ENCODE data around the gene ROBO1.
"Not testable (repeated sequence)": the region's sequence is repeated elsewhere in the genome, so short reads cannot be mapped to it uniquely, and the experiment has no call there.

Gene ROBO1

DNA sequence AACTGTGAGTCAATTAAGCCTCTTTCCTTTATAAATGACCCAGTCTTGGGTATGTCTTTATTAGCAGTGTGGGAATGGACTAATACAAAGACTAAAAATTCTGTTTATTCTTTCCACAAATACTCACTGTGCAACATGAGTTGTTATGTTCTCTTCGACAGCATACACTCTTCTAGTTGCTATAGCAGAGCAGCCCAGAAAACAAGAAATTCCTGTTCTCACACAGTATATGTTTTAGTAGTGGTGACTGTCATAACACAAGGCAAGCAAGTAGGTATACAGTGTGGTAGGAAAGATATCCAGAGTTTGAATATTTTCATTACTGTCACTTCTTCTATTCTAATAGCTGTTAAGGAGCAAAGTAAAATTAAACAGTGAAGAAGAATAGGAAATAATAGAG is 453.3 kb downstream of the ROBO1 start:
- no peak overlapping the region for H2AFZ ChIP-seq (ENCODE audit: low read depth, low read length, severe bottlenecking)
- H3K9me2 ChIP-seq (replicated peaks; ENCODE audit: insufficient read depth, low read length), result no peaks in the 10 kb centered on the region
- H3K27ac ChIP-seq (ENCODE audit: low read depth, low read length), result no peak overlapping the region
- no peak for TF ChIP-seq EZH2phosphoT487 (conservative IDR thresholded peaks at IDR 0.05; ENCODE audit: low read length)
- TF ChIP-seq, protein P1, sequence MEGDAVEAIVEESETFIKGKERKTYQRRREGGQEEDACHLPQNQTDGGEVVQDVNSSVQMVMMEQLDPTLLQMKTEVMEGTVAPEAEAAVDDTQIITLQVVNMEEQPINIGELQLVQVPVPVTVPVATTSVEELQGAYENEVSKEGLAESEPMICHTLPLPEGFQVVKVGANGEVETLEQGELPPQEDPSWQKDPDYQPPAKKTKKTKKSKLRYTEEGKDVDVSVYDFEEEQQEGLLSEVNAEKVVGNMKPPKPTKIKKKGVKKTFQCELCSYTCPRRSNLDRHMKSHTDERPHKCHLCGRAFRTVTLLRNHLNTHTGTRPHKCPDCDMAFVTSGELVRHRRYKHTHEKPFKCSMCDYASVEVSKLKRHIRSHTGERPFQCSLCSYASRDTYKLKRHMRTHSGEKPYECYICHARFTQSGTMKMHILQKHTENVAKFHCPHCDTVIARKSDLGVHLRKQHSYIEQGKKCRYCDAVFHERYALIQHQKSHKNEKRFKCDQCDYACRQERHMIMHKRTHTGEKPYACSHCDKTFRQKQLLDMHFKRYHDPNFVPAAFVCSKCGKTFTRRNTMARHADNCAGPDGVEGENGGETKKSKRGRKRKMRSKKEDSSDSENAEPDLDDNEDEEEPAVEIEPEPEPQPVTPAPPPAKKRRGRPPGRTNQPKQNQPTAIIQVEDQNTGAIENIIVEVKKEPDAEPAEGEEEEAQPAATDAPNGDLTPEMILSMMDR (IDR thresholded peaks at IDR 0.05; ENCODE audit: insufficient read depth, low read length, poor library complexity, severe bottlenecking), result no peak
- H4K20me1 ChIP-seq (ENCODE audit: low read depth, low read length), result no peaks in the 10 kb centered on the region
- H3K4me2 ChIP-seq (ENCODE audit: low read depth, low read length, poor library complexity, severe bottlenecking), result no peak overlapping the region
- no peaks in the 10 kb centered on the region for H3K36me3 ChIP-seq (ENCODE audit: low read length)
- no peaks in the 10 kb centered on the region for H3K27me3 ChIP-seq (ENCODE audit: low read length)
- H3F3A ChIP-seq (ENCODE audit: insufficient read depth), result no peaks in the 10 kb centered on the region
- H3K9ac ChIP-seq (ENCODE audit: low read length), result no peak overlapping the region
- no peak overlapping the region for H3K4me3 ChIP-seq (ENCODE audit: insufficient read depth, low read length, poor library complexity, severe bottlenecking)
- H3K9me3 ChIP-seq (ENCODE audit: insufficient read depth, low read length), result no peaks in the 10 kb centered on the region
- no peaks in the 10 kb centered on the region for H3K79me2 ChIP-seq (ENCODE audit: insufficient read depth, low read length)

DNA sequence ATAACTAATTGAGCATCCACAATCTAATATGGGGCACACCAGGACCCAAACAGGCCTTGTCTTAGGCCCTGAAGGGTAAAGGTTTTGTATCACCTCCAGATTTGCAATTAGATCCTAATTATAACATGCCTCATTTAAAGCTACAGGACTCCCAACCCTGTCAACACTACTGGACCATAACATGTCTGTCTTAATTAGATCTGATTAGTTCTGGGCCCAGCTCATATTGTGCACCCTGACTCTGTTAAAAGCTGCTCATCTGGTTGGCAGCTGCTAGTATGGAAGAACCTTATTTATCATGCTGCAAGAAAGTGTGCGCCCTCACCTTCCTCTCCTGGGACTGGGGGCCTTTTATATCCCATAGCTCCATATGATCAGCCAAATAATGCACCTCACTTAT is 457.8 kb downstream of the ROBO1 start:
- no peak overlapping the region for H2AFZ ChIP-seq (ENCODE audit: low read depth, low read length, severe bottlenecking)
- no peak overlapping the region for H3K4me3 ChIP-seq (ENCODE audit: insufficient read depth, low read length, poor library complexity, severe bottlenecking)
- no peaks in the 10 kb centered on the region for H3K79me2 ChIP-seq (ENCODE audit: insufficient read depth, low read length)
- no peak overlapping the region for H3K4me2 ChIP-seq (ENCODE audit: low read depth, low read length, poor library complexity, severe bottlenecking)
- no peaks in the 10 kb centered on the region for H3K9me2 ChIP-seq (replicated peaks; ENCODE audit: insufficient read depth, low read length)
- H3K27ac ChIP-seq (ENCODE audit: low read depth, low read length), result no peak overlapping the region
- no peak overlapping the region for H3K9ac ChIP-seq (ENCODE audit: low read length)
- H3K27me3 ChIP-seq (ENCODE audit: low read length), result no peaks in the 10 kb centered on the region
- H3K36me3 ChIP-seq (ENCODE audit: low read length), result no peaks in the 10 kb centered on the region
- H3K9me3 ChIP-seq (ENCODE audit: insufficient read depth, low read length), result no peaks in the 10 kb centered on the region
- no peaks in the 10 kb centered on the region for H4K20me1 ChIP-seq (ENCODE audit: low read depth, low read length)
- TF ChIP-seq, protein P1 (IDR thresholded peaks at IDR 0.05; ENCODE audit: insufficient read depth, low read length, poor library complexity, severe bottlenecking), result no peak
- TF ChIP-seq EZH2phosphoT487 (conservative IDR thresholded peaks at IDR 0.05; ENCODE audit: low read length), result no peak
- H3F3A ChIP-seq (ENCODE audit: insufficient read depth), result no peaks in the 10 kb centered on the region

DNA sequence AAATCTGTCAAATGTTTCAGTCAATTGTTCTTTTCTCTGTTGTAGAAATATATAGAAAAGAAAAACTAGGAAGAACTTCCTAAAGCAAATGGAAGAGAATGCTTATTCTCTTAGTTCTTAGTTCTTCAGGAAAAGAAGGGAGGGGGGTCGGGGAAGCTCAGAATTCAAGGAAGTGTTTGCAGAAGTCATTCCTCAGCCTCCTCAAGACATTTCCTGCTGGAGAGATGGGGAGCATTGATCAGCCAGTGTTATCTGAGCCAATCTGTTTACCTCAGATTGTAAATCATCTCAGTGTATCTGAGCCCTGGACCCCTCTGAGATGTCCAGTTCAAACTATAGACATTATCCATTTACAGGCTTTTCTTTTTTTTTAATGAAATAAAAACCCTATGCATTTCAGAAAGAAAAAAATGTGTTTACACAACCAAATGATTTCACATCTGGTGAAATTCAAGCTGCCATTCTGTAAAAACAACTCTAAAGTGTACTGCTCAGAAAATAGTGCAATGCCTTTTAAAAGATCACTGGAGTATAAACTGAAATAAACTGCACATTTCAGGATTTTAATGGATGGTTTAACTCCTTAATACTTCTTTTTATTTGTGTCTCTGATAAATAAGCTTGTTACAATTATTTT is 460.7 kb downstream of the ROBO1 start:
- H3K4me2 ChIP-seq (ENCODE audit: low read depth, low read length, poor library complexity, severe bottlenecking), result no peak overlapping the region
- TF ChIP-seq, protein P1 (IDR thresholded peaks at IDR 0.05; ENCODE audit: insufficient read depth, low read length, poor library complexity, severe bottlenecking), result no peak
- TF ChIP-seq EZH2phosphoT487 (conservative IDR thresholded peaks at IDR 0.05; ENCODE audit: low read length), result no peak
- no peaks in the 10 kb centered on the region for H3F3A ChIP-seq (ENCODE audit: insufficient read depth)
- H3K9me3 ChIP-seq (ENCODE audit: insufficient read depth, low read length), result no peaks in the 10 kb centered on the region
- no peaks in the 10 kb centered on the region for H3K36me3 ChIP-seq (ENCODE audit: low read length)
- H3K9me2 ChIP-seq (replicated peaks; ENCODE audit: insufficient read depth, low read length), result no peaks in the 10 kb centered on the region
- H3K27me3 ChIP-seq (ENCODE audit: low read length), result no peaks in the 10 kb centered on the region
- H3K27ac ChIP-seq (ENCODE audit: low read depth, low read length), result no peak overlapping the region
- no peak overlapping the region for H3K9ac ChIP-seq (ENCODE audit: low read length)
- H2AFZ ChIP-seq (ENCODE audit: low read depth, low read length, severe bottlenecking), result no peak overlapping the region
- H4K20me1 ChIP-seq (ENCODE audit: low read depth, low read length), result no peaks in the 10 kb centered on the region
- no peak overlapping the region for H3K4me3 ChIP-seq (ENCODE audit: insufficient read depth, low read length, poor library complexity, severe bottlenecking)
- H3K79me2 ChIP-seq (ENCODE audit: insufficient read depth, low read length), result no peaks in the 10 kb centered on the region

DNA sequence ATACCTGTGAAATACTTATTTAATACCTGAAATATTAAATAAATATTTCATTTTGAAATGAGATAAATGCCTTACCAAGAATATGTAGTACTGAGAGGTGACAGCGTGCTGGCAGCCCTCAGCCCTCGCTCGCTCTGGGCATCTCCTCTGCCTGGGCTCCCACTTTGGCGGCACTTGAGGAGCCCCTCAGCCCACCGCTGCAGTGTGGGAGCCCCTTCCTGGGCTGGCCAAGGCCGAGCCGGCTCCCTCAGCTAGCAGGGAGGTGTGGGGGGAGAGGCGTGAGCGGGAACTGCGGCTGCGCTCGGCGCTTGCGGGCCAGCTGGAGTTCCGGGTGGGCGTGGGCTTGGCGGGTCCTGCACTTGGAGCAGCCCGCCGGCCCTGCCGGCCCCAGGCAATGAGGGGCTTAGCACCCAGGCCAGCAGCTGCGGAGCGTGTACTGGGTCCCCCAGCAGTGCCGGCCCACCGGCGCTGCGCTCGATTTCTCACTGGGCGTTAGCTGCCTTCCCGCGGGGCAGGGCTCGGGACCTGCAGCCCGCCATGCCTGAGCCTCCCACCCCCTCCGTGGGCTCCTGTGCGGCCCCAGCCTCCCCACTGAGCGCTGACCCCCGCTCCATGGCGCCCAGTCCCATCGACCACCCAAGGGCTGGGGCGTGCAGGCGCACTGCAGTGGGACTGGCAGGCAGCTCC is 467.7 kb downstream of the ROBO1 start:
- not testable (repeated sequence) for H3K9ac ChIP-seq (ENCODE audit: low read length); H3K27ac ChIP-seq (ENCODE audit: low read depth, low read length); H3K9me3 ChIP-seq (ENCODE audit: insufficient read depth, low read length); H3F3A ChIP-seq (ENCODE audit: insufficient read depth); H3K9me2 ChIP-seq (replicated peaks; ENCODE audit: insufficient read depth, low read length); H2AFZ ChIP-seq (ENCODE audit: low read depth, low read length, severe bottlenecking); H3K27me3 ChIP-seq (ENCODE audit: low read length); H3K4me2 ChIP-seq (ENCODE audit: low read depth, low read length, poor library complexity, severe bottlenecking); H3K4me3 ChIP-seq (ENCODE audit: insufficient read depth, low read length, poor library complexity, severe bottlenecking); H4K20me1 ChIP-seq (ENCODE audit: low read depth, low read length); H3K36me3 ChIP-seq (ENCODE audit: low read length); H3K79me2 ChIP-seq (ENCODE audit: insufficient read depth, low read length)
